NOMO-1 treated with dmso at 0.1 percent for 144 hours (cell line): ENCODE data around the gene CLSTN2.

Experiments
- DNase-seq: peaks from one replicate; lab custom pipeline; 2025; ENCODE audit not compliant: unreplicated experiment; lab: John Stamatoyannopoulos, UW

CLSTN2 gene

GRCh38 chr3:140145528-140145927 lies 210.5 kb downstream of the CLSTN2 start:
- no peak for DNase-seq

GRCh38 chr3:140146668-140147067 lies 211.7 kb downstream of the CLSTN2 start:
- no peak for DNase-seq

- no peak for DNase-seq
Observed at GRCh38 chr3:140147965-140148490, 213.0 kb downstream of the CLSTN2 start.

- no peak for DNase-seq
Observed at GRCh38 chr3:140148824-140149390, 213.9 kb downstream of the CLSTN2 start.

GRCh38 chr3:140151321-140151720 lies 216.3 kb downstream of the CLSTN2 start:
- no peak for DNase-seq

GRCh38 chr3:140152851-140153639 lies 218.1 kb downstream of the CLSTN2 start:
- DNase-seq: no peak

- DNase-seq: no peak
Observed at GRCh38 chr3:140153736-140154135, 218.8 kb downstream of the CLSTN2 start.

- no peak for DNase-seq
Observed at GRCh38 chr3:140157161-140157560, 222.2 kb downstream of the CLSTN2 start.

GRCh38 chr3:140159646-140160045 lies 224.7 kb downstream of the CLSTN2 start:
- no peak for DNase-seq

GRCh38 chr3:140160553-140160952 lies 225.6 kb downstream of the CLSTN2 start:
- DNase-seq: no peak

- DNase-seq: no peak
Observed at GRCh38 chr3:140162551-140162950, 227.6 kb downstream of the CLSTN2 start.

GRCh38 chr3:140163159-140163763 lies 228.3 kb downstream of the CLSTN2 start:
- no peak for DNase-seq

GRCh38 chr3:140164156-140164555 lies 229.2 kb downstream of the CLSTN2 start:
- DNase-seq: no peak

- no peak for DNase-seq
Observed at GRCh38 chr3:140164922-140165590, 230.1 kb downstream of the CLSTN2 start.

- DNase-seq: no peak
Observed at GRCh38 chr3:140165781-140166180, 230.8 kb downstream of the CLSTN2 start.

- no peak for DNase-seq
Observed at GRCh38 chr3:140166861-140167599, 232.0 kb downstream of the CLSTN2 start.

- DNase-seq: no peak
Observed at GRCh38 chr3:140167600-140168281, 232.8 kb downstream of the CLSTN2 start.

GRCh38 chr3:140170612-140171011 lies 235.6 kb downstream of the CLSTN2 start:
- peak; percentile 85 for DNase-seq

- no peak for DNase-seq
Observed at GRCh38 chr3:140176526-140176925, 241.5 kb downstream of the CLSTN2 start.

- no peak for DNase-seq
Observed at GRCh38 chr3:140177943-140178342, 243.0 kb downstream of the CLSTN2 start.
